HEK293 (cell line): Measurements from ENCODE around the gene UGGT2.

ENCODE experiments used
- CTCF ChIA-PET: fragments of 350-600 bp; formaldehyde crosslinking; extraction: SDS; loops from one replicate; lab custom pipeline; 2021; ENCODE audit warnings: antibody characterized with exemption; lab: Yijun Ruan, JAX
- POLR2A ChIA-PET: fragments of 300-600 bp; formaldehyde crosslinking; extraction: SDS; loops from one replicate; lab custom pipeline; 2020; ENCODE audit warnings: antibody characterized with exemption, inconsistent platforms; lab: Yijun Ruan, JAX
- H3K27ac ChIP-seq: fragments of 200-500 bp; sonication (Bioruptor generic); 2 replicates; pipeline ENCODE4 v1.5.1; 2014; ENCODE audit warnings: low read depth, low read length, control low read depth, inconsistent platforms; ENCODE audit errors: extremely low read depth
- H3K36me3 ChIP-seq, 2 experiments: fragments of 200-500 bp in 1 of 2; sonication (Bioruptor generic) in 1 of 2; 1 replicate in 1 of 2; 2 replicates in 1 of 2; pipeline ENCODE4 v1.5.1; 2014 to 2017; ENCODE audit warnings: inconsistent platforms in 2 of 2, low read length in 2 of 2; ENCODE audit not compliant: control insufficient read depth in 2 of 2, insufficient read depth in 1 of 2
- H3K4me1 ChIP-seq: fragments of 200-500 bp; sonication (Bioruptor generic); 2 replicates; pipeline ENCODE4 v1.5.1; 2014; ENCODE audit warnings: mild to moderate bottlenecking, low read length, inconsistent platforms; ENCODE audit not compliant: control insufficient read depth, insufficient read depth
- H3K4me3 ChIP-seq: 2 replicates; pipeline ENCODE4 v1.5.1; 2011; ENCODE audit warnings: low read depth, mild to moderate bottlenecking, control low read depth, low read length, moderate library complexity
- H3K9me3 ChIP-seq: fragments of 200-500 bp; sonication (Bioruptor generic); 2 replicates; pipeline ENCODE4 v1.5.1; 2014; ENCODE audit warnings: low read depth, low read length, inconsistent platforms; ENCODE audit not compliant: control insufficient read depth, insufficient read depth
- OSR2 ChIP-seq: fragments of 450-650 bp; formaldehyde crosslinking; IDR thresholded peaks from 2 replicates; pipeline ENCODE4 v1.5.1; 2016; ENCODE audit warnings: missing biosample characterization, missing genetic modification characterization
- SP3 ChIP-seq: fragments of 450-650 bp; formaldehyde crosslinking; IDR thresholded peaks from 2 replicates; pipeline ENCODE4 v1.5.1; 2016; ENCODE audit warnings: missing biosample characterization, missing genetic modification characterization
- ZBTB21 ChIP-seq: fragments of 450-650 bp; formaldehyde crosslinking; IDR thresholded peaks from 2 replicates; pipeline ENCODE4 v1.5.1; 2017; ENCODE audit warnings: missing biosample characterization, missing genetic modification characterization
- ZFP3 ChIP-seq: fragments of 450-650 bp; formaldehyde crosslinking; IDR thresholded peaks from 2 replicates; pipeline ENCODE4 v1.5.1; 2016; ENCODE audit warnings: low read depth, missing biosample characterization, missing genetic modification characterization
- ZFP69B ChIP-seq: fragments of 450-650 bp; formaldehyde crosslinking; IDR thresholded peaks from 2 replicates; pipeline ENCODE4 v1.5.1; 2016; ENCODE audit warnings: missing biosample characterization, missing genetic modification characterization
- ZNF121 ChIP-seq: fragments of 450-650 bp; formaldehyde crosslinking; IDR thresholded peaks from 2 replicates; pipeline ENCODE4 v1.5.1; 2016; ENCODE audit warnings: missing biosample characterization, missing genetic modification characterization
- ZNF169 ChIP-seq: fragments of 450-650 bp; formaldehyde crosslinking; IDR thresholded peaks from 2 replicates; pipeline ENCODE4 v1.5.1; 2016; ENCODE audit warnings: missing biosample characterization, missing genetic modification characterization
- ZNF19 ChIP-seq: fragments of 450-650 bp; formaldehyde crosslinking; IDR thresholded peaks from 2 replicates; pipeline ENCODE4; 2016; ENCODE audit warnings: missing biosample characterization, missing genetic modification characterization, low read depth
- ZNF221 ChIP-seq: fragments of 450-650 bp; formaldehyde crosslinking; IDR thresholded peaks from 2 replicates; pipeline ENCODE4 v1.5.1; 2017; ENCODE audit warnings: missing biosample characterization, missing genetic modification characterization, borderline replicate concordance
- ZNF324 ChIP-seq: fragments of 450-650 bp; formaldehyde crosslinking; IDR thresholded peaks from 2 replicates; pipeline ENCODE4 v1.5.1; 2016; ENCODE audit warnings: missing biosample characterization, missing genetic modification characterization
- ZNF350 ChIP-seq: fragments of 450-650 bp; formaldehyde crosslinking; IDR thresholded peaks from 2 replicates; pipeline ENCODE4 v1.5.0; 2017; ENCODE audit warnings: missing biosample characterization, mild to moderate bottlenecking, missing genetic modification characterization
- ZNF433 ChIP-seq: fragments of 450-650 bp; formaldehyde crosslinking; IDR thresholded peaks from 2 replicates; pipeline ENCODE4 v1.5.1; 2016; ENCODE audit warnings: missing biosample characterization, missing genetic modification characterization, low read depth
- ZNF473 ChIP-seq: fragments of 450-650 bp; formaldehyde crosslinking; IDR thresholded peaks from 2 replicates; pipeline ENCODE4 v1.5.1; 2017; ENCODE audit warnings: missing biosample characterization, missing genetic modification characterization
- ZNF501 ChIP-seq: fragments of 450-650 bp; formaldehyde crosslinking; IDR thresholded peaks from 2 replicates; pipeline ENCODE4 v1.5.1; 2016; ENCODE audit warnings: missing biosample characterization, missing genetic modification characterization
- ZNF670 ChIP-seq: fragments of 450-650 bp; formaldehyde crosslinking; IDR thresholded peaks from 2 replicates; pipeline ENCODE4 v1.5.1; 2016; ENCODE audit warnings: missing biosample characterization, missing genetic modification characterization, low read depth
- ZNF776 ChIP-seq: fragments of 450-650 bp; formaldehyde crosslinking; IDR thresholded peaks from 2 replicates; pipeline ENCODE4 v1.5.0; 2017; ENCODE audit warnings: missing biosample characterization, missing genetic modification characterization, borderline replicate concordance
- ZNF837 ChIP-seq: fragments of 450-650 bp; formaldehyde crosslinking; IDR thresholded peaks from 2 replicates; pipeline ENCODE4 v1.5.1; 2016; ENCODE audit warnings: missing biosample characterization, missing genetic modification characterization
- ZSCAN23 ChIP-seq: fragments of 450-650 bp; formaldehyde crosslinking; IDR thresholded peaks from 2 replicates; pipeline ENCODE4 v1.5.1; 2016; ENCODE audit warnings: missing biosample characterization, missing genetic modification characterization
- TF ChIP-seq, protein P1 (sequence below): fragments of 450-650 bp; formaldehyde crosslinking; IDR thresholded peaks from 2 replicates; pipeline ENCODE4 v1.5.1; 2016; ENCODE audit warnings: missing biosample characterization, missing genetic modification characterization
- TF ChIP-seq, protein P2 (sequence below): fragments of 450-650 bp; formaldehyde crosslinking; IDR thresholded peaks from 2 replicates; pipeline ENCODE4 v1.5.1; 2017; ENCODE audit warnings: missing biosample characterization, missing genetic modification characterization
- TF ChIP-seq, protein P3 (sequence below): fragments of 450-650 bp; formaldehyde crosslinking; IDR thresholded peaks from 2 replicates; pipeline ENCODE4 v1.5.1; 2016; ENCODE audit warnings: missing biosample characterization, missing genetic modification characterization
- TF ChIP-seq, protein P4 (sequence below): fragments of 450-650 bp; formaldehyde crosslinking; conservative IDR thresholded peaks from 2 replicates; pipeline ENCODE4 v1.5.1; 2016; ENCODE audit warnings: low read depth, missing biosample characterization, missing genetic modification characterization

UGGT2 gene

DNA sequence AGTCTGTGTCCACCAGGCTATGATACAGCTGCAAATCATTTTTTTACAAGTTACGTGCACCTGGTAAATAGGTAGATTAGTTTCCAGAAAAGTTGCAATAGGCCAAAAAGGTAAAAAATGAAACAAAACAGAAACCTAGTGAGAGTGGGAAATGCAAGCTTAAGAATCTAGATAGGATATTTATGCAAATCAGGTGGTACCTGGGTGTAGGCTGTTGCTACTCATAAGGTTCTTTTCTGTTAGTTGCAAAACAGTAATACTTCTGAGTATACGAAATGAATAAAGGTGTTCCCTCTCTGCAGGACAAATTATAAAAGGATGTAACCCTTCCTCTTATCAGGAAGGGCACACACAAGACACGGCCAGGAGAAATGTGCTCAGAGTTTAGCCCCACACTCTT lies 97.9 kb downstream of the UGGT2 start:
- Histone ChIP-seq H3K27ac (no peak overlapping the region), H3K36me3 (no peaks in the 10 kb centered on the region), H3K9me3 (no peaks in the 10 kb centered on the region), H3K4me3 (no peak overlapping the region), H3K4me1 (no peaks in the 10 kb centered on the region)
- ChIA-PET CTCF (no interaction called here), POLR2A (no interaction called here)
- TF ChIP-seq ZFP69B (tag by site-specific recombination) (no peak), ZFP3 (tag by site-specific recombination) (no peak), ZNF776 (tag by site-specific recombination) (no peak), ZNF473 (no peak)
- TF ChIP-seq, protein P1, sequence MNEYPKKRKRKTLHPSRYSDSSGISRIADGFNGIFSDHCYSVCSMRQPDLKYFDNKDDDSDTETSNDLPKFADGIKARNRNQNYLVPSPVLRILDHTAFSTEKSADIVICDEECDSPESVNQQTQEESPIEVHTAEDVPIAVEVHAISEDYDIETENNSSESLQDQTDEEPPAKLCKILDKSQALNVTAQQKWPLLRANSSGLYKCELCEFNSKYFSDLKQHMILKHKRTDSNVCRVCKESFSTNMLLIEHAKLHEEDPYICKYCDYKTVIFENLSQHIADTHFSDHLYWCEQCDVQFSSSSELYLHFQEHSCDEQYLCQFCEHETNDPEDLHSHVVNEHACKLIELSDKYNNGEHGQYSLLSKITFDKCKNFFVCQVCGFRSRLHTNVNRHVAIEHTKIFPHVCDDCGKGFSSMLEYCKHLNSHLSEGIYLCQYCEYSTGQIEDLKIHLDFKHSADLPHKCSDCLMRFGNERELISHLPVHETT (tag by site-specific recombination) = no peak

DNA sequence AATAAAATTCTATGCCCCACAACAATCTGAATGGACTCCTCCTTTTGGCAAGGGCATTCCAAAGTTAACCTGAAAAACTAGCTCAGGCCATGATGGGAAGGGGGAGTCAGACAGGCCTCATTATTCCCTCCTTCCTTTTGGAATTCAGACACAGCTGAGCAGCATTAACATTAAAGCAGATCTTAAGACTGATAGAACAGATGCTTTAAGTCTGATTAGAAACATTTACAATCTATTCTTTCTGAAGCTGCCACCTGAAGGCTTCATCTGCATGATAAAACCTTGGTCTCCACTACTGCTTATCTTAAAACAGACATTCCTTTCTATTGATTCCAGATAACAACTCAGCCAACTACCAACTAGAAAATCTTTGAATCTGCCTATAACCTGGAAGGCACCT lies 98.9 kb downstream of the UGGT2 start:
- no peak overlapping the region for H3K27ac ChIP-seq
- POLR2A ChIA-PET = no interaction called here
- CTCF ChIA-PET = no interaction called here
- H3K9me3 ChIP-seq = no peaks in the 10 kb centered on the region
- no peak for TF ChIP-seq ZNF324
- TF ChIP-seq, protein P2, sequence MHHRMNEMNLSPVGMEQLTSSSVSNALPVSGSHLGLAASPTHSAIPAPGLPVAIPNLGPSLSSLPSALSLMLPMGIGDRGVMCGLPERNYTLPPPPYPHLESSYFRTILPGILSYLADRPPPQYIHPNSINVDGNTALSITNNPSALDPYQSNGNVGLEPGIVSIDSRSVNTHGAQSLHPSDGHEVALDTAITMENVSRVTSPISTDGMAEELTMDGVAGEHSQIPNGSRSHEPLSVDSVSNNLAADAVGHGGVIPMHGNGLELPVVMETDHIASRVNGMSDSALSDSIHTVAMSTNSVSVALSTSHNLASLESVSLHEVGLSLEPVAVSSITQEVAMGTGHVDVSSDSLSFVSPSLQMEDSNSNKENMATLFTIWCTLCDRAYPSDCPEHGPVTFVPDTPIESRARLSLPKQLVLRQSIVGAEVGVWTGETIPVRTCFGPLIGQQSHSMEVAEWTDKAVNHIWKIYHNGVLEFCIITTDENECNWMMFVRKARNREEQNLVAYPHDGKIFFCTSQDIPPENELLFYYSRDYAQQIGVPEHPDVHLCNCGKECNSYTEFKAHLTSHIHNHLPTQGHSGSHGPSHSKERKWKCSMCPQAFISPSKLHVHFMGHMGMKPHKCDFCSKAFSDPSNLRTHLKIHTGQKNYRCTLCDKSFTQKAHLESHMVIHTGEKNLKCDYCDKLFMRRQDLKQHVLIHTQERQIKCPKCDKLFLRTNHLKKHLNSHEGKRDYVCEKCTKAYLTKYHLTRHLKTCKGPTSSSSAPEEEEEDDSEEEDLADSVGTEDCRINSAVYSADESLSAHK (tag by site-specific recombination) = no peak
- TF ChIP-seq ZNF501 (tag by site-specific recombination) = no peak
- no peak for TF ChIP-seq ZNF169 (tag by site-specific recombination)
- TF ChIP-seq ZNF433 (tag by site-specific recombination) = no peak
- TF ChIP-seq, protein P3, sequence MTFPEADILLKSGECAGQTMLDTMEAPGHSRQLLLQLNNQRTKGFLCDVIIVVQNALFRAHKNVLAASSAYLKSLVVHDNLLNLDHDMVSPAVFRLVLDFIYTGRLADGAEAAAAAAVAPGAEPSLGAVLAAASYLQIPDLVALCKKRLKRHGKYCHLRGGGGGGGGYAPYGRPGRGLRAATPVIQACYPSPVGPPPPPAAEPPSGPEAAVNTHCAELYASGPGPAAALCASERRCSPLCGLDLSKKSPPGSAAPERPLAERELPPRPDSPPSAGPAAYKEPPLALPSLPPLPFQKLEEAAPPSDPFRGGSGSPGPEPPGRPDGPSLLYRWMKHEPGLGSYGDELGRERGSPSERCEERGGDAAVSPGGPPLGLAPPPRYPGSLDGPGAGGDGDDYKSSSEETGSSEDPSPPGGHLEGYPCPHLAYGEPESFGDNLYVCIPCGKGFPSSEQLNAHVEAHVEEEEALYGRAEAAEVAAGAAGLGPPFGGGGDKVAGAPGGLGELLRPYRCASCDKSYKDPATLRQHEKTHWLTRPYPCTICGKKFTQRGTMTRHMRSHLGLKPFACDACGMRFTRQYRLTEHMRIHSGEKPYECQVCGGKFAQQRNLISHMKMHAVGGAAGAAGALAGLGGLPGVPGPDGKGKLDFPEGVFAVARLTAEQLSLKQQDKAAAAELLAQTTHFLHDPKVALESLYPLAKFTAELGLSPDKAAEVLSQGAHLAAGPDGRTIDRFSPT = no peak
- TF ChIP-seq ZSCAN23 (tag by site-specific recombination) = no peak
- TF ChIP-seq SP3 (tag by site-specific recombination) = no peak
- TF ChIP-seq ZNF350 (tag by site-specific recombination) = no peak
- TF ChIP-seq ZNF670 (tag by site-specific recombination) = no peak
- TF ChIP-seq, protein P4, sequence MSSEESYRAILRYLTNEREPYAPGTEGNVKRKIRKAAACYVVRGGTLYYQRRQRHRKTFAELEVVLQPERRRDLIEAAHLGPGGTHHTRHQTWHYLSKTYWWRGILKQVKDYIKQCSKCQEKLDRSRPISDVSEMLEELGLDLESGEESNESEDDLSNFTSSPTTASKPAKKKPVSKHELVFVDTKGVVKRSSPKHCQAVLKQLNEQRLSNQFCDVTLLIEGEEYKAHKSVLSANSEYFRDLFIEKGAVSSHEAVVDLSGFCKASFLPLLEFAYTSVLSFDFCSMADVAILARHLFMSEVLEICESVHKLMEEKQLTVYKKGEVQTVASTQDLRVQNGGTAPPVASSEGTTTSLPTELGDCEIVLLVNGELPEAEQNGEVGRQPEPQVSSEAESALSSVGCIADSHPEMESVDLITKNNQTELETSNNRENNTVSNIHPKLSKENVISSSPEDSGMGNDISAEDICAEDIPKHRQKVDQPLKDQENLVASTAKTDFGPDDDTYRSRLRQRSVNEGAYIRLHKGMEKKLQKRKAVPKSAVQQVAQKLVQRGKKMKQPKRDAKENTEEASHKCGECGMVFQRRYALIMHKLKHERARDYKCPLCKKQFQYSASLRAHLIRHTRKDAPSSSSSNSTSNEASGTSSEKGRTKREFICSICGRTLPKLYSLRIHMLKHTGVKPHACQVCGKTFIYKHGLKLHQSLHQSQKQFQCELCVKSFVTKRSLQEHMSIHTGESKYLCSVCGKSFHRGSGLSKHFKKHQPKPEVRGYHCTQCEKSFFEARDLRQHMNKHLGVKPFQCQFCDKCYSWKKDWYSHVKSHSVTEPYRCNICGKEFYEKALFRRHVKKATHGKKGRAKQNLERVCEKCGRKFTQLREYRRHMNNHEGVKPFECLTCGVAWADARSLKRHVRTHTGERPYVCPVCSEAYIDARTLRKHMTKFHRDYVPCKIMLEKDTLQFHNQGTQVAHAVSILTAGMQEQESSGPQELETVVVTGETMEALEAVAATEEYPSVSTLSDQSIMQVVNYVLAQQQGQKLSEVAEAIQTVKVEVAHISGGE = no peak
- TF ChIP-seq ZNF121 (tag by site-specific recombination) = no peak
- TF ChIP-seq ZBTB21 (tag by site-specific recombination) = no peak
- TF ChIP-seq ZNF837 (tag by site-specific recombination) = no peak
- TF ChIP-seq OSR2 = no peak
- no peak for TF ChIP-seq ZNF19 (tag by site-specific recombination)
- TF ChIP-seq ZNF221 (tag by site-specific recombination) = no peak
- no peak overlapping the region for H3K4me3 ChIP-seq
- H3K4me1 ChIP-seq = no peaks in the 10 kb centered on the region
- H3K36me3 ChIP-seq = no peaks in the 10 kb centered on the region
